GM23338 (cell line): ENCODE data around the gene GRID1. TPM values are rescaled to one million over a fixed set of nuclear protein-coding genes. Genes with fewer than 3 reads are reported as not detected.

Experiments used
- ATAC-seq: fragments of 200-7000 bp; cut with Tn5 transposase; 3 replicates; pipeline ENCODE4 v1.9.1; 2020
- DNase-seq: peaks from one replicate; pipeline ENCODE4 v3.0.0-alpha.2; 2015; ENCODE audit warnings: low spot score
- H2AFZ ChIP-seq: fragments of 200-600 bp; sonication (generic); 2 replicates; pipeline ENCODE4 v1.8.0; 2016; ENCODE audit warnings: antibody characterized with exemption, mild to moderate bottlenecking, moderate library complexity
- H3F3A ChIP-seq: fragments of 200-600 bp; sonication (generic); replicated peaks from 2 replicates; pipeline ENCODE4 v1.8.0; 2017; ENCODE audit warnings: antibody characterized with exemption, mixed run types, low read depth
- H3K27ac ChIP-seq: fragments of 200-600 bp; sonication (generic); 2 replicates; pipeline ENCODE4 v1.6.1; 2016; ENCODE audit warnings: low read depth
- H3K27me3 ChIP-seq: fragments of 200-600 bp; sonication (generic); 2 replicates; pipeline ENCODE4 v1.8.0; 2016; ENCODE audit warnings: mild to moderate bottlenecking, mixed run types, moderate library complexity; ENCODE audit not compliant: insufficient read depth
- H3K36me3 ChIP-seq: fragments of 200-600 bp; sonication (generic); 2 replicates; pipeline ENCODE4 v1.8.0; 2016; ENCODE audit warnings: mild to moderate bottlenecking; ENCODE audit not compliant: insufficient read depth
- H3K4me1 ChIP-seq: fragments of 200-600 bp; sonication (generic); 2 replicates; pipeline ENCODE4 v1.8.0; 2016; ENCODE audit warnings: mild to moderate bottlenecking, moderate library complexity; ENCODE audit not compliant: insufficient read depth
- H3K4me2 ChIP-seq: fragments of 200-600 bp; sonication (generic); 2 replicates; pipeline ENCODE4 v1.7.1; 2017; ENCODE audit warnings: mixed run types
- H3K4me3 ChIP-seq: fragments of 200-600 bp; sonication (generic); 2 replicates; pipeline ENCODE4 v1.6.1; 2016; ENCODE audit warnings: mixed run types
- H3K79me2 ChIP-seq: fragments of 200-600 bp; sonication (generic); replicated peaks from 2 replicates; pipeline ENCODE4 v1.8.0; 2017; ENCODE audit warnings: mild to moderate bottlenecking; ENCODE audit not compliant: insufficient read depth
- H3K9me2 ChIP-seq: fragments of 200-600 bp; sonication (generic); 2 replicates; pipeline ENCODE4 v1.8.0; 2017; ENCODE audit not compliant: insufficient read depth
- H4K20me1 ChIP-seq: fragments of 200-600 bp; sonication (generic); replicated peaks from 2 replicates; pipeline ENCODE4 v1.8.0; 2017; ENCODE audit warnings: mild to moderate bottlenecking; ENCODE audit not compliant: insufficient read depth
- H3K27ac Mint-ChIP-seq: 2 replicates; pipeline ENCODE4 v1.8.0; 2020; ENCODE audit warnings: inconsistent platforms, mild to moderate bottlenecking, moderate library complexity, mixed read lengths
- H3K27me3 Mint-ChIP-seq: 3 replicates; pipeline ENCODE4 v1.8.0; 2022; ENCODE audit warnings: low read depth, mild to moderate bottlenecking, moderate library complexity, mixed read lengths, inconsistent platforms; ENCODE audit not compliant: insufficient read depth, poor library complexity
- H3K36me3 Mint-ChIP-seq: 3 replicates; pipeline ENCODE4 v1.8.0; 2021; ENCODE audit warnings: low read depth, mild to moderate bottlenecking, inconsistent platforms, moderate library complexity, mixed read lengths
- H3K4me1 Mint-ChIP-seq: 3 replicates; pipeline ENCODE4 v1.8.0; 2020; ENCODE audit warnings: mild to moderate bottlenecking, inconsistent platforms, mixed read lengths
- H3K4me3 Mint-ChIP-seq: 3 replicates; pipeline ENCODE4 v1.8.0; 2021; ENCODE audit warnings: moderate library complexity, mild to moderate bottlenecking, inconsistent platforms, mixed read lengths
- H3K9me3 Mint-ChIP-seq: 3 replicates; pipeline ENCODE4 v1.8.0; 2020; ENCODE audit warnings: moderate library complexity, mild to moderate bottlenecking, inconsistent platforms, mixed read lengths
- CREB1 ChIP-seq: fragments of 250-450 bp; sonication (Bioruptor Pico); IDR thresholded peaks from 2 replicates; pipeline ENCODE4 v1.5.0; 2020; ENCODE audit warnings: low read depth, mild to moderate bottlenecking, moderate library complexity
- EZH2 ChIP-seq: fragments of 200-600 bp; sonication (generic); IDR thresholded peaks from one replicate; pipeline ENCODE4 v1.8.0; 2017; ENCODE audit warnings: antibody characterized with exemption, mild to moderate bottlenecking, low read depth; ENCODE audit not compliant: unreplicated experiment
- EZH2phosphoT487 ChIP-seq: fragments of 200-600 bp; sonication (generic); IDR thresholded peaks from one replicate; pipeline ENCODE4 v1.8.1; 2018; ENCODE audit warnings: antibody characterized with exemption; ENCODE audit not compliant: unreplicated experiment
- JUNB ChIP-seq: IDR thresholded peaks from one replicate; pipeline ENCODE4 v1.6.1; 2016; ENCODE audit warnings: antibody characterized with exemption; ENCODE audit not compliant: unreplicated experiment
- NANOG ChIP-seq: IDR thresholded peaks from 2 replicates; pipeline ENCODE4 v1.6.1; 2016; ENCODE audit warnings: antibody characterized with exemption, borderline replicate concordance
- ZNF331 ChIP-seq: fragments of 250-450 bp; sonication (Bioruptor Pico); IDR thresholded peaks from 2 replicates; pipeline ENCODE4 v1.5.0; 2020; ENCODE audit warnings: low read depth, mild to moderate bottlenecking, moderate library complexity
- polyA plus RNA-seq: library from polyadenylated mRNA; unstranded; fragments of >200 nt; fragmentation: Nextera tagmentation; extraction: Ambion mirVana; gene quantifications from 2 replicates; pipeline ENCODE4 v1.2.1, GENCODE V29; 2016
- total RNA-seq: library from RNA; depleted of rRNA; stranded (reverse); fragments of >200 nt; shearing (Covaris generic); gene quantifications from 2 replicates; pipeline ENCODE4 v1.2.3, GENCODE V29; 2014
- TF ChIP-seq, protein P1 (sequence below): IDR thresholded peaks from one replicate; pipeline ENCODE4 v1.6.1; 2018; ENCODE audit warnings: antibody characterized with exemption; ENCODE audit not compliant: unreplicated experiment
- TF ChIP-seq, protein P2 (sequence below): IDR thresholded peaks from 2 replicates; pipeline ENCODE4 v1.6.1; 2016; ENCODE audit warnings: antibody characterized with exemption
- TF ChIP-seq, protein P3 (sequence below), 2 experiments: fragments of 200-600 bp in 1 of 2; sonication (generic) in 1 of 2; conservative IDR thresholded peaks; 2 replicates each; pipeline versions ENCODE4 v1.5.1 to v1.6.1; 2016 to 2017; ENCODE audit warnings: antibody characterized with exemption in 2 of 2, low read depth in 2 of 2, mild to moderate bottlenecking in 2 of 2, moderate library complexity in 1 of 2
- TF ChIP-seq, protein P4 (sequence below): fragments of 250-450 bp; sonication (Bioruptor Pico); IDR thresholded peaks from 2 replicates; pipeline ENCODE4 v1.5.0; 2020; ENCODE audit warnings: mild to moderate bottlenecking, moderate library complexity

GRID1 gene
- total and polyA plus RNA-seq, 2 experiments from 2014 or later: 0.14 to 0.15 TPM

DNA sequence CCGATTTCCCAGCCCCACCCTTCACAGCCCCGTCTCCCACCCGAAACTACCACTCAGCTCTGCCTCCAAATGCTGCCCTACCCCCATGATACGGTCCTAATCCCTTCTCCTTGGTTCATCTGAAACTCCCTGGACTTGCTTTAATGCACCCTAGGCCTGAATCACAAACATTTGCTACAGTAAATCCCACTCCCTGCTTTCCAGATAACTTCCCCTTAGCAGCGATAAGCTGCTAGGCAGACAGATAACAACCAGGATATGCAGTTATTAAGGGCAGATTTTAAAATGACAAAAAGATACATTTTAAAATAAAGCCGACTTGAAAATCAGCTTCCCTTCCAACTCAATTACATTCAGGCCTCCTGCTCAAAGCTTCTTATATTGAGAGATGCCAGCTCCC lies 514.7 kb downstream of the GRID1 start:
- H3K36me3 ChIP-seq: no peaks in the 10 kb centered on the region
- no peak overlapping the region for H3K27ac ChIP-seq
- ATAC-seq: no peak
- no peaks in the 10 kb centered on the region for H3K79me2 ChIP-seq
- no peak overlapping the region for H3K4me3 ChIP-seq
- no peak for DNase-seq
- Mint-ChIP-seq H3K27me3 (peaks cover 12% of the 10 kb centered on the region), H3K4me3 (no peak overlapping the region), H3K27ac (no peak overlapping the region), H3K36me3 (peaks cover 21% of the 10 kb centered on the region), H3K9me3 (peaks cover 83% of the 10 kb centered on the region), H3K4me1 (no peaks in the 10 kb centered on the region)
- H3K4me2 ChIP-seq: no peak overlapping the region
- H3K9me2 ChIP-seq: no peaks in the 10 kb centered on the region
- no peaks in the 10 kb centered on the region for H3K27me3 ChIP-seq
- H3K4me1 ChIP-seq: no peaks in the 10 kb centered on the region
- no peaks in the 10 kb centered on the region for H3F3A ChIP-seq
- TF ChIP-seq ZNF331: no peak
- TF ChIP-seq, protein P1, sequence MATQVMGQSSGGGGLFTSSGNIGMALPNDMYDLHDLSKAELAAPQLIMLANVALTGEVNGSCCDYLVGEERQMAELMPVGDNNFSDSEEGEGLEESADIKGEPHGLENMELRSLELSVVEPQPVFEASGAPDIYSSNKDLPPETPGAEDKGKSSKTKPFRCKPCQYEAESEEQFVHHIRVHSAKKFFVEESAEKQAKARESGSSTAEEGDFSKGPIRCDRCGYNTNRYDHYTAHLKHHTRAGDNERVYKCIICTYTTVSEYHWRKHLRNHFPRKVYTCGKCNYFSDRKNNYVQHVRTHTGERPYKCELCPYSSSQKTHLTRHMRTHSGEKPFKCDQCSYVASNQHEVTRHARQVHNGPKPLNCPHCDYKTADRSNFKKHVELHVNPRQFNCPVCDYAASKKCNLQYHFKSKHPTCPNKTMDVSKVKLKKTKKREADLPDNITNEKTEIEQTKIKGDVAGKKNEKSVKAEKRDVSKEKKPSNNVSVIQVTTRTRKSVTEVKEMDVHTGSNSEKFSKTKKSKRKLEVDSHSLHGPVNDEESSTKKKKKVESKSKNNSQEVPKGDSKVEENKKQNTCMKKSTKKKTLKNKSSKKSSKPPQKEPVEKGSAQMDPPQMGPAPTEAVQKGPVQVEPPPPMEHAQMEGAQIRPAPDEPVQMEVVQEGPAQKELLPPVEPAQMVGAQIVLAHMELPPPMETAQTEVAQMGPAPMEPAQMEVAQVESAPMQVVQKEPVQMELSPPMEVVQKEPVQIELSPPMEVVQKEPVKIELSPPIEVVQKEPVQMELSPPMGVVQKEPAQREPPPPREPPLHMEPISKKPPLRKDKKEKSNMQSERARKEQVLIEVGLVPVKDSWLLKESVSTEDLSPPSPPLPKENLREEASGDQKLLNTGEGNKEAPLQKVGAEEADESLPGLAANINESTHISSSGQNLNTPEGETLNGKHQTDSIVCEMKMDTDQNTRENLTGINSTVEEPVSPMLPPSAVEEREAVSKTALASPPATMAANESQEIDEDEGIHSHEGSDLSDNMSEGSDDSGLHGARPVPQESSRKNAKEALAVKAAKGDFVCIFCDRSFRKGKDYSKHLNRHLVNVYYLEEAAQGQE: no peak
- no peak for TF ChIP-seq EZH2phosphoT487
- TF ChIP-seq JUNB: no peak
- TF ChIP-seq, protein P2, sequence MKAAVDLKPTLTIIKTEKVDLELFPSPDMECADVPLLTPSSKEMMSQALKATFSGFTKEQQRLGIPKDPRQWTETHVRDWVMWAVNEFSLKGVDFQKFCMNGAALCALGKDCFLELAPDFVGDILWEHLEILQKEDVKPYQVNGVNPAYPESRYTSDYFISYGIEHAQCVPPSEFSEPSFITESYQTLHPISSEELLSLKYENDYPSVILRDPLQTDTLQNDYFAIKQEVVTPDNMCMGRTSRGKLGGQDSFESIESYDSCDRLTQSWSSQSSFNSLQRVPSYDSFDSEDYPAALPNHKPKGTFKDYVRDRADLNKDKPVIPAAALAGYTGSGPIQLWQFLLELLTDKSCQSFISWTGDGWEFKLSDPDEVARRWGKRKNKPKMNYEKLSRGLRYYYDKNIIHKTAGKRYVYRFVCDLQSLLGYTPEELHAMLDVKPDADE: no peak
- TF ChIP-seq, protein P3, sequence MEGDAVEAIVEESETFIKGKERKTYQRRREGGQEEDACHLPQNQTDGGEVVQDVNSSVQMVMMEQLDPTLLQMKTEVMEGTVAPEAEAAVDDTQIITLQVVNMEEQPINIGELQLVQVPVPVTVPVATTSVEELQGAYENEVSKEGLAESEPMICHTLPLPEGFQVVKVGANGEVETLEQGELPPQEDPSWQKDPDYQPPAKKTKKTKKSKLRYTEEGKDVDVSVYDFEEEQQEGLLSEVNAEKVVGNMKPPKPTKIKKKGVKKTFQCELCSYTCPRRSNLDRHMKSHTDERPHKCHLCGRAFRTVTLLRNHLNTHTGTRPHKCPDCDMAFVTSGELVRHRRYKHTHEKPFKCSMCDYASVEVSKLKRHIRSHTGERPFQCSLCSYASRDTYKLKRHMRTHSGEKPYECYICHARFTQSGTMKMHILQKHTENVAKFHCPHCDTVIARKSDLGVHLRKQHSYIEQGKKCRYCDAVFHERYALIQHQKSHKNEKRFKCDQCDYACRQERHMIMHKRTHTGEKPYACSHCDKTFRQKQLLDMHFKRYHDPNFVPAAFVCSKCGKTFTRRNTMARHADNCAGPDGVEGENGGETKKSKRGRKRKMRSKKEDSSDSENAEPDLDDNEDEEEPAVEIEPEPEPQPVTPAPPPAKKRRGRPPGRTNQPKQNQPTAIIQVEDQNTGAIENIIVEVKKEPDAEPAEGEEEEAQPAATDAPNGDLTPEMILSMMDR (conservative IDR thresholded peaks at IDR 0.05; ENCODE audit: low read depth in 2 of 2): no peak
- H2AFZ ChIP-seq: no peak overlapping the region
- H4K20me1 ChIP-seq: no peaks in the 10 kb centered on the region

DNA sequence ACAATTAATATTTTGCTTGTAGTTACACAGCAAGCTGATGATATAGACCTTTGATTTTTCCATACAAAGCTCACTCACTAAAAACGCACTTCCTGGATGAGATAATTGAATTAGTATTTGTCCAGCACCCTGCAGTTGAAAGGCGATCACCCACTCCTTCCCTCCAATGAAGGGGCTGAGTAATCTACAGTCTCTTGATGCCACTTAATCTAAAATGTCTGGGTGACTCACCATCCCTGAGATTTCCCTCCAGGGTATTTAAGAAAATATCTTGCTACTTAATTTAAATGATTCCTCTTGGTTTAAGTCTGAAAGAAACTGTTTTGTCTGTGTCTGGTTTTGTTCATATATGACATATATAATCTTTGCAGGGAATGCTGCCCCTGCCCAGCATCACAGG lies 515.3 kb downstream of the GRID1 start:
- no peak overlapping the region for H3K27ac ChIP-seq
- ATAC-seq (no peak), DNase-seq (no peak)
- no peak overlapping the region for H3K4me3 ChIP-seq
- no peaks in the 10 kb centered on the region for H3K27me3 ChIP-seq
- Mint-ChIP-seq H3K36me3 (peaks cover 21% of the 10 kb centered on the region), H3K27ac (no peak overlapping the region), H3K4me3 (no peak overlapping the region), H3K9me3 (peaks cover 83% of the 10 kb centered on the region), H3K27me3 (peaks cover 8% of the 10 kb centered on the region), H3K4me1 (no peaks in the 10 kb centered on the region)
- H3F3A ChIP-seq: no peaks in the 10 kb centered on the region
- no peaks in the 10 kb centered on the region for H3K9me2 ChIP-seq
- H2AFZ ChIP-seq: no peak overlapping the region
- no peak overlapping the region for H3K4me2 ChIP-seq
- H3K36me3 ChIP-seq: no peaks in the 10 kb centered on the region
- no peaks in the 10 kb centered on the region for H3K79me2 ChIP-seq
- no peaks in the 10 kb centered on the region for H4K20me1 ChIP-seq
- no peaks in the 10 kb centered on the region for H3K4me1 ChIP-seq
- TF ChIP-seq NANOG (no peak), CREB1 (CRISPR knock-in tag) (no peak), JUNB (no peak), EZH2phosphoT487 (no peak), EZH2 (no peak)
- TF ChIP-seq, protein P4, sequence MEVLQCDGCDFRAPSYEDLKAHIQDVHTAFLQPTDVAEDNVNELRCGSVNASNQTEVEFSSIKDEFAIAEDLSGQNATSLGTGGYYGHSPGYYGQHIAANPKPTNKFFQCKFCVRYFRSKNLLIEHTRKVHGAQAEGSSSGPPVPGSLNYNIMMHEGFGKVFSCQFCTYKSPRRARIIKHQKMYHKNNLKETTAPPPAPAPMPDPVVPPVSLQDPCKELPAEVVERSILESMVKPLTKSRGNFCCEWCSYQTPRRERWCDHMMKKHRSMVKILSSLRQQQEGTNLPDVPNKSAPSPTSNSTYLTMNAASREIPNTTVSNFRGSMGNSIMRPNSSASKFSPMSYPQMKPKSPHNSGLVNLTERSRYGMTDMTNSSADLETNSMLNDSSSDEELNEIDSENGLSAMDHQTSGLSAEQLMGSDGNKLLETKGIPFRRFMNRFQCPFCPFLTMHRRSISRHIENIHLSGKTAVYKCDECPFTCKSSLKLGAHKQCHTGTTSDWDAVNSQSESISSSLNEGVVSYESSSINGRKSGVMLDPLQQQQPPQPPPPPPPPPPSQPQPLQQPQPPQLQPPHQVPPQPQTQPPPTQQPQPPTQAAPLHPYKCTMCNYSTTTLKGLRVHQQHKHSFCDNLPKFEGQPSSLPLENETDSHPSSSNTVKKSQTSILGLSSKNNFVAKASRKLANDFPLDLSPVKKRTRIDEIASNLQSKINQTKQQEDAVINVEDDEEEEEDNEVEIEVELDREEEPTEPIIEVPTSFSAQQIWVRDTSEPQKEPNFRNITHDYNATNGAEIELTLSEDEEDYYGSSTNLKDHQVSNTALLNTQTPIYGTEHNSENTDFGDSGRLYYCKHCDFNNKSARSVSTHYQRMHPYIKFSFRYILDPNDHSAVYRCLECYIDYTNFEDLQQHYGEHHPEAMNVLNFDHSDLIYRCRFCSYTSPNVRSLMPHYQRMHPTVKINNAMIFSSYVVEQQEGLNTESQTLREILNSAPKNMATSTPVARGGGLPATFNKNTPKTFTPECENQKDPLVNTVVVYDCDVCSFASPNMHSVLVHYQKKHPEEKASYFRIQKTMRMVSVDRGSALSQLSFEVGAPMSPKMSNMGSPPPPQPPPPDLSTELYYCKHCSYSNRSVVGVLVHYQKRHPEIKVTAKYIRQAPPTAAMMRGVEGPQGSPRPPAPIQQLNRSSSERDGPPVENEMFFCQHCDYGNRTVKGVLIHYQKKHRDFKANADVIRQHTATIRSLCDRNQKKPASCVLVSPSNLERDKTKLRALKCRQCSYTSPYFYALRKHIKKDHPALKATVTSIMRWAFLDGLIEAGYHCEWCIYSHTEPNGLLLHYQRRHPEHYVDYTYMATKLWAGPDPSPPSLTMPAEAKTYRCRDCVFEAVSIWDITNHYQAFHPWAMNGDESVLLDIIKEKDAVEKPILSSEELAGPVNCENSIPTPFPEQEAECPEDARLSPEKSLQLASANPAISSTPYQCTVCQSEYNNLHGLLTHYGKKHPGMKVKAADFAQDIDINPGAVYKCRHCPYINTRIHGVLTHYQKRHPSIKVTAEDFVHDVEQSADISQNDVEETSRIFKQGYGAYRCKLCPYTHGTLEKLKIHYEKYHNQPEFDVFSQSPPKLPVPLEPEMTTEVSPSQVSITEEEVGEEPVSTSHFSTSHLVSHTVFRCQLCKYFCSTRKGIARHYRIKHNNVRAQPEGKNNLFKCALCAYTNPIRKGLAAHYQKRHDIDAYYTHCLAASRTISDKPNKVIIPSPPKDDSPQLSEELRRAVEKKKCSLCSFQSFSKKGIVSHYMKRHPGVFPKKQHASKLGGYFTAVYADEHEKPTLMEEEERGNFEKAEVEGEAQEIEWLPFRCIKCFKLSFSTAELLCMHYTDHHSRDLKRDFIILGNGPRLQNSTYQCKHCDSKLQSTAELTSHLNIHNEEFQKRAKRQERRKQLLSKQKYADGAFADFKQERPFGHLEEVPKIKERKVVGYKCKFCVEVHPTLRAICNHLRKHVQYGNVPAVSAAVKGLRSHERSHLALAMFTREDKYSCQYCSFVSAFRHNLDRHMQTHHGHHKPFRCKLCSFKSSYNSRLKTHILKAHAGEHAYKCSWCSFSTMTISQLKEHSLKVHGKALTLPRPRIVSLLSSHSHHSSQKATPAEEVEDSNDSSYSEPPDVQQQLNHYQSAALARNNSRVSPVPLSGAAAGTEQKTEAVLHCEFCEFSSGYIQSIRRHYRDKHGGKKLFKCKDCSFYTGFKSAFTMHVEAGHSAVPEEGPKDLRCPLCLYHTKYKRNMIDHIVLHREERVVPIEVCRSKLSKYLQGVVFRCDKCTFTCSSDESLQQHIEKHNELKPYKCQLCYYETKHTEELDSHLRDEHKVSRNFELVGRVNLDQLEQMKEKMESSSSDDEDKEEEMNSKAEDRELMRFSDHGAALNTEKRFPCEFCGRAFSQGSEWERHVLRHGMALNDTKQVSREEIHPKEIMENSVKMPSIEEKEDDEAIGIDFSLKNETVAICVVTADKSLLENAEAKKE (CRISPR knock-in tag): no peak
